ENCODE data around the gene CENPS. TPM values are rescaled to one million over a fixed set of nuclear protein-coding genes. Genes with fewer than 3 reads are reported as not detected.

CENPS gene
- total RNA-seq, 2 donors from 2014 or later = 1.9 to 3.4 TPM

DNA sequence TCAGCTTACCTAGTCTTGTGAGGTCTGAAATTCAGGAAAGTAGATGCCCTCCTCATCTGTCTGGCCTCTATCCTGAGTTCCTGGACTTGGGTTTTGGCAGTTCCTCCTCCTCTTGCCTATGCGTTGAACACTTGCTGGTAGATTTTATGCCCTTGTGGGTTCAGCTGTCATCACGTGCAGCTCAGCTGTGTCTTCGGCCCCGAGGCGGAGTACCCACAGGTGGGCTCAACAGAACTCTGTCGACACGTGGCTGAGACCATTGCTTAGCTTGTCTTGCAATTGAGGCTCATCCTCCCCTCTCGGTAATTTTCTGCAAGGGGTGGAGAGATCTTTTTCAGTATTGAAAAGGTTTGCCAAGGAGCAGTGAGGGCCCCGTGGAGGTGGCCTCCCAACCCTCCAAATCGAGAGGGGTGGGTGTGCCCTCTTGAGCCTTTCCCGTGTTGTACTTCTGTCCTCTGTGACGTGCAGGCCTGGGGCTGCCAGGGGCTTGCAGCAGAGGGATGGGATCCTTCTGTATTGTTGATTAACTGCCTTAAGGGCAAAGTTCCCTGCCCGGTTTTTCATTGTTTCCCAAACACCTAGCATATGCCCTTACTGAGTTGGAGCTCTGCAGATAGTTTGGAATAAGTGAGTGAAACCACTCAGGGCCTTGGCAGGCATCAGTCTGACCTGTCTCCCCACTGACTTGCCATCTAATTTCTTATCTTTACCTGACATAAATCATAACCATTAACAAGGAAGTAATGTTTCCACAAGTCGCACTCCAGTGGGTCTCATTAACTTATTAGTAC lies 2.9 kb downstream of the CENPS start:
- H3K27me3 ChIP-seq = no peaks in the 10 kb centered on the region
- H3K27ac ChIP-seq = no peak overlapping the region
- H3K4me3 ChIP-seq = no peak overlapping the region
- H3K4me1 ChIP-seq = peaks cover 0 to 18% of the 10 kb centered on the region in 2 donors
- H3K9me3 ChIP-seq = no peaks in the 10 kb centered on the region
- H3K36me3 ChIP-seq = no peaks in the 10 kb centered on the region
- no peak for TF ChIP-seq CTCF (IDR thresholded peaks at IDR 0.05)
- no peak for DNase-seq (ENCODE audit: low spot score)

DNA sequence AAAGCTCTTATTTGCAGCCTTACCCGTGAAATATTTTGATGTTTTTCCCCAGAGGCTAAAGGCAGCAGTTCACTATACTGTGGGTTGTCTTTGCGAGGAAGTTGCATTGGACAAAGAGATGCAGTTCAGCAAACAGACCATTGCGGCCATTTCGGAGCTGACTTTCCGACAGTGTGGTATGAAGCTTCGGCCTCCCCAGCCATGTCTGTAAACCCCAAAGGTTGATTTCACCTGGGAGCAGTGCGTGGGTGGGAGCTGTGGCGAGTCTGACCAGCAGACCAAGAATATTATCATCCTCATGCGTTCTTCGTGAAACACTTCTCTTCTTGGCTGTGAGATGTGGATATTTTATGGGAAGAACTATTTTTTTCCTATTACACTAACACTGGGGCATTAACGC lies 3.6 kb downstream of the CENPS start:
- no peak for DNase-seq (ENCODE audit: low spot score)
- no peaks in the 10 kb centered on the region for H3K36me3 ChIP-seq
- no peaks in the 10 kb centered on the region for H3K9me3 ChIP-seq
- no peak overlapping the region for H3K4me3 ChIP-seq
- no peak for TF ChIP-seq CTCF (IDR thresholded peaks at IDR 0.05)
- no peak overlapping the region for H3K27ac ChIP-seq
- no peaks in the 10 kb centered on the region for H3K27me3 ChIP-seq
- H3K4me1 ChIP-seq = peaks cover 0 to 18% of the 10 kb centered on the region in 2 donors

DNA sequence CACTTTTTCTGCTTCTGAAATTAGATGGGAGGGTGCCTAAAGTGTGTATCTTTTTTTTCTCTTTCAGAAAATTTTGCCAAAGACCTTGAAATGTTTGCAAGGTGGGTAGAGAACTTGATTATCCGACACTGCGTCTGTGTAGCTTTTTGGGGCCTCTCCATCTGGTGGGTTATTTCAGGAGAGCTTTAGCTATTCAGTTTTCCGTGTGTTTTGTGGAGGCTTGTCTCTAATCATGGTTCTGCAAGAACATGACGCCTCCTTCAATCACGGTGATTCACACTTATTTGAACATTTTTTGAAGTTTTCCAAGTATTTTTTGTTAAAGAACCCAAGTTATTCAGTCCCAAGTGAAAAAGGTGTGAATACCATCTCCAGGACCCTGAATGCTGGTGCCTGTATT lies 4.4 kb downstream of the CENPS start:
- no peak for TF ChIP-seq CTCF (IDR thresholded peaks at IDR 0.05)
- no peak overlapping the region for H3K27ac ChIP-seq
- no peaks in the 10 kb centered on the region for H3K36me3 ChIP-seq
- H3K4me3 ChIP-seq = no peak overlapping the region
- no peak for DNase-seq (ENCODE audit: low spot score)
- H3K27me3 ChIP-seq = no peaks in the 10 kb centered on the region
- no peaks in the 10 kb centered on the region for H3K9me3 ChIP-seq
- H3K4me1 ChIP-seq = peaks cover 0 to 16% of the 10 kb centered on the region in 2 donors

DNA sequence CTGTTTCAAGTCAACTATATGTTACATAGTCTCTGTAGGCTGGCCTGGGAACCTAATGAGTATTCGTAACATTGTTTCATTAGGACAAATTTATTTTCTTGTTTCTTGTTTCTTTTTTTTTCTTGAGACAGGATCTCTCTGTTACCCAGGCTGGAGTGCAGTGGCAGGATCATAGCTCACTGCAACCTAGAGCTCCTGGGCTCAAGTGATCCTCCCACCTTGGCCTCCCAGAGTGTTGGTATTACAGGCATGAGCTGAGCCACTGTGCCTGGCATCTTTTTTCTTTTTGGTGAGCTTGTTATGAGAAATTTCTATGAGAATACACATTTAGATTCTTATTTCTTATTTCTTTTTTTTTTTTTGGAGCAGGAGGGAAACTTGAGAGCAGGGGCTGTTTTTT lies 6.8 kb downstream of the CENPS start:
- TF ChIP-seq CTCF (IDR thresholded peaks at IDR 0.05) = no peak
- Histone ChIP-seq H3K36me3 (no peaks in the 10 kb centered on the region), H3K27me3 (no peaks in the 10 kb centered on the region), H3K9me3 (no peaks in the 10 kb centered on the region), H3K4me1 (no peaks in the 10 kb centered on the region), H3K27ac (no peak overlapping the region), H3K4me3 (no peak overlapping the region)
- no peak for DNase-seq (ENCODE audit: low spot score)

DNA sequence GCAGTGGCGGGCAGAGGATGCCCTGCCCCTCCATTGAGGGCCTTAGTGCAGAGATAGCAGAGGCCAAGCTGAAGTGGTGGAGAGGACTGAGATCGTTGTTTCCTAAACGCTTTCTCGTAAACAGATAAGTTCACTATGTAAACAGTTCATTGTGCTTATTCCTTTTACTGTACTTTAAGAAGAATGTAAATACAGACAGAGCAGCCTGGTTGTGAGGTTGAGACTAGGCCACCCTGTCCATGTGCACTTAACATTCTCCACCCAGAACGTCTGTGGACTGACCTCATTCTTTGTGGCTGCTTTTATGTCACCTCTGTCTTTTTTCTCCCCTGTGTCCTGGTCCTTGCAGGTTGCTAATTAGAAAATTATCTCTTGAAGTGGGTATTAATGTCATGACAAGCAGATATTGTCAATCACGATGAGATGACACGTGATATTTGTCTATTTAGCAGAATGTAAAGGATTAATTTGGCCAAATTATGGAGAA lies 8.5 kb downstream of the CENPS start:
- H3K9me3 ChIP-seq = no peaks in the 10 kb centered on the region
- H3K27ac ChIP-seq = no peak overlapping the region
- no peaks in the 10 kb centered on the region for H3K4me1 ChIP-seq
- TF ChIP-seq CTCF (IDR thresholded peaks at IDR 0.05) = no peak
- no peak overlapping the region for H3K4me3 ChIP-seq
- H3K27me3 ChIP-seq = no peaks in the 10 kb centered on the region
- no peak for DNase-seq (ENCODE audit: low spot score)
- H3K36me3 ChIP-seq = no peaks in the 10 kb centered on the region

- no peak overlapping the region for H3K4me3 ChIP-seq
- H3K27ac ChIP-seq = no peak overlapping the region
- no peak for DNase-seq (ENCODE audit: low spot score)
- H3K36me3 ChIP-seq = no peaks in the 10 kb centered on the region
- H3K27me3 ChIP-seq = no peaks in the 10 kb centered on the region
- H3K9me3 ChIP-seq = no peaks in the 10 kb centered on the region
- no peaks in the 10 kb centered on the region for H3K4me1 ChIP-seq
- TF ChIP-seq CTCF (IDR thresholded peaks at IDR 0.05) = no peak
These were observed 10.1 kb downstream of the CENPS start for GRCh38 chr1:10440305-10440704.

Data from right atrium auricular region (tissue), 2 donors.